Endometrium (tissue), 2 donors: Measurements from ENCODE around the gene RCBTB1.

Source experiments
- FAIRE-seq: peaks from 2 replicates; lab custom pipeline; 2012; peaks lifted over from hg19 to GRCh38; lab: Jason Lieb, UNC
- donor health status: control.
- donor health status: control.

The RCBTB1 gene

DNA sequence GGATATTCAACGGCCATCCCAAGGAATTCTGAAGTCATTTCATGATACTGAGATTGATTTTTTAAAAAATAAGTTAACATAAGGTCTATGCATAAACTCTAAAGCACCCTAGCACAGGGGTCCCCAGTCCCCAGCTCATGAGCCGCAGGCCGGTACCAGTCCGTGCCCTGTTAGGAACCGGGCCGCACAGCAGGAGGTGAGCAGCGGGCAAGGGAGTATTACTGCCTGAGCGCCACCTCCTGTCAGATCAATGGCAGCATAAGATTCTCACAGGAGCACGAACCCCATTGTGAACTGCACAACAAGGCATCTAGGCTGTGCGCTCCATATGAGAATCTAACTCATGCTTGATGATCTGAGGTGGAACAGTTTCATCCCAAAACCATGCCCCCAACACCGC lies 31.0 kb downstream of the RCBTB1 start:
- no peak for FAIRE-seq

DNA sequence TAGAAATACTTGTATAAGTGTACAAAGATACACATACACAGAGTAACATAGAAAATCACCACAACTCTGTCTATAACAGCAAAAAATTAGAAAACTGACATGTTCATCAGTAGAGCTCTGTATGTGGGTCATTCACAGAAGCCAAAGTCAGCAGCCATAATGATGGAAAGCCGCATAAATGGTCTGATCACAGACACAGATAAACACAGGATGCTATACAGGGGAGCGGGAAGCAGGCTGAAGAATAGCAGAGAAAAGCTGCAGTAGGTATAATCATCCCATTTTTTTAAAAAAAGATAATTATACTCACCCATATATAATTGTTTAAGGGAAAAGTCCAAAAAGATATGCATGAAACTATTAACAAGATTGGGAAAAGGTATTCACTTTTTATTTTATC lies 31.5 kb downstream of the RCBTB1 start:
- no peak for FAIRE-seq

DNA sequence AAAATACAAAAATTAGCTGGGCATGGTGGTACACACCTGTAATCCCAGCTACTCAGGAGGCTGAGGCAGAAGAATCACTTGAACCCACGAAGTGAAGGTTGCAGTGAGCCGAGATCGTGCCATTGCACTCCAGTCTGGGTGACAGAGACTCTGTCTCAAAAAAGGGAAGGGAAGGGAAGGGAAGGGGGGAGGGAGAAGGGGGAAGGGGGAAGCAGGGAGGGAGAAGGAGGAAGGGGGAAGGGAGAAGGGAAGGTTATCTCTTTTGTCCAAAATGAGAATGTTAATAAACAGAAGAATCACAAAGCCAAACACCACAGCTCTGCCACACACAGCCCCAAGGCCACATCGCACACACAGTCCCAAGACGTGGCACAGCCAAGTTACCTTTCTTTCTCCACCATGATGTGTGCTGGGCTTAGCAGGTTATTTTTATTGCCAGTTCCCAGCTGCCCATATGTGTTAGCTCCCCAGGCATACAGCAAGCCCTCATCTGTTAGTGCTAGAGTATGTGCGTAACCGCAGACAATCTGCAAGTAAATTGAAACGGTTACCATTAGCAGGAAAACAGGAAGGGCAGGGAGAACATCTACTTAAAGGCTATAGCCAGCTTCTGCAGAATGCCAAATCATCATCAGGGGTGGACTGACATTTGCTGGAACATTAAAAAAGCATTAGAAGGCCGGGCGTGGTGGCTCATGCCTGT lies 34.3 kb downstream of the RCBTB1 start:
- no peak for FAIRE-seq

DNA sequence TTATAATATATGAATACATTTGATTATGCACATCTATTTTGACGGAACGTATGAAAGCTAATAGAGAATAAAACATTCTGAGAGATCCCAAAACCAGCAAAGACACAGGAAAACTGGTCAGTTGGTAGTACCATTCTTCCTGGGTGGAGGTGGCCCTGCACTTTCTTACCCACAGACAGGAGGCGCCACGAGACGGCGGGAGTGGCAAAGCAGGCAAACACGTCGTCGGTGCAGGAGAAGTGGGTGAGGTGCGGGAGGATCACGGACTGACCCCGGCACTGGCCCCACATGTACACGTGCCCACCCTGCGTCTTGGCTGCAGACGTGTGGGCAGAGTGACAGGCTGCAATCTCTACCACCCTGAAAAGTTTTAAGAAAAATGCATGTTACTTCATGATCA lies 36.1 kb downstream of the RCBTB1 start:
- no peak for FAIRE-seq

DNA sequence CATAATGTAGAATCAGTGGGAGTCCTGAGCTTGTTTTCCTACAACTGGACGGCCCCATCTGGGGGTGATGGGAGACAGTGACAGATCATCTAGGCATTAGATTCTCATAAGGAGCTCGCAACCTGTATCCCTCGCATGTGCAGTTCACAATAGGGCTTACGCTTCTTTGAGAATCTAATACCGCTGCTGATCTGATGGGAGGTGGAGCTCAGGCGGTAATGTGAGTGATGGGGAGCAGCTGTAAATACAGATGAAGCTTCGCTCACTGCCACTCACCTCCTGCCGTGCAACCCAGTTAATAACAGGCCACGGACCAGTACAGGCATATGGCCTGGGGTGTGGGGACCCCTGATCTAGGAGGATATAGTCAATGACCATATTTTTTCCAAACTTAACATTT lies 38.8 kb downstream of the RCBTB1 start:
- no peak for FAIRE-seq

DNA sequence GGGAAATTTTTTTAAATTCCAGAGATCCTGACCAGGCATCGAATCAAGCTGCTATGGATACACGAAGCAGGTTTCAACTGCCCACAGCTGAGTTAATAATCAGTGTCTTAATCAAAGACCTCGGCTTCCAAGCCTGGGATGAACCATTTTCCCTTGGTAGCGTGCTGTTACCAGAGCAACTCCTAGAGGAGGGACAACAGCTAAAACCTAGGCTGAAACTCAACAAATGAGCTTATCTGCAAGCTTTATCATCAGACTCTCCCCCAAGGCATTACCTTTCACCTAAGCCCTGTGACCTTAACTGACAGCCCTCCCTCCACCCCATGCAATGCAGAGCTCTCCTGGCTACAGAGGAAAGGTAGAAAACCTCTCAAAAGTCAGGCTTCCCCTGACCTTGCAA lies 39.7 kb downstream of the RCBTB1 start:
- no peak for FAIRE-seq

DNA sequence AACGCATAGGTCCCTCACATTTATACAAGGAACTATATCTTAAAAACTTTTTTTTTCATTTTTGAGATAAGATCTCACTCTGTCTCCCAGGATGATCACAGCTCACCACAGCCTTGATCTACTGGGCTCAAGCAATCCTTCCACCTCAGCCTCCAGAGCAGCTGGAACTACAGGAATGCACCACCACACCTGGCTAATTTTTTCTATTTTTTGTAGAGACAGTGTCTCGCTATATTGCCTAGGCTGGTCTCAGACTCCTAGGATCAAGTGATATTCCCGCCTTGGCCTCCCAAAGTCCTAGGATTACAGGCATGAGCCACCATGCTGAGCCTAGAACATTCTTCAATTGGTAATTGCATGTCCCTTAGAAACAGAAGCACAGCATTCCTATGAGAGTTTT lies 41.7 kb downstream of the RCBTB1 start:
- FAIRE-seq = no peak

DNA sequence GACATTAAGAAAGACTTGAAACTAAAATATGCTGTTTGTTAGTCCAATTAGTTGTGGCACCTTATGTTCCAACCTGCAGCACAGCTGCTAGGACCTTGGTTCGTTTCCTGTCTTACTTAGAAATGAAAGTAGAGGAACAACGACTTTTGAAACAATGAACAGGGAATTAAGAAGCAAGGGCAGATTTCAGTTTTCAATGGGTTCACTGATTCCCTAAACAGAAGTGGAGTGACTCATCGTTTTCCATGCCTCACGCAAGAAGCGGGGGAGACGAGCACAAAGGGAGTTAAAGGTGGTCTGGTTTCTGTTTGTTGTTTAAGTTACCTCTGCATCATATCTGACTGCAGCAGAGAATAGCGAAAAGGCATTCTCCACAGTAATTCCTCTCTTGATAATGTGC lies 44.8 kb downstream of the RCBTB1 start:
- peak; percentile 67 for FAIRE-seq

DNA sequence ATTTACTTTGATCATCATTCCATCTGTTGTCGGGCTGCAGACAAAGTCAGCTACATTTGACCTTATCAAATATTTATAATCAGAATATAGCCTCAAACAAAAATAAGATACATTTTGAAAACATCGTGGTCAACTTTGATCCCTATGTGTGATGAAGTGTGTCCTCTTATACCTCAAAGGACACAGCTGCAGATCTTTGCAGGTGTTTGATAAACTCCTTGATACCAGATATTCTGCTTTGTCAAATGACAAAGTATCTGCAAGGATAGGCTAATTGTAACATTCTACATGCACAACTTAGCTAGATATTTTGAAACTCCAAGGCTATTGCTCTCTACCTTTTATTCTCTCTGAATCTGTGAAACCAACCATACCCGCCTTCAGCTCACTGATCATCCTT lies 45.6 kb downstream of the RCBTB1 start:
- no peak for FAIRE-seq

DNA sequence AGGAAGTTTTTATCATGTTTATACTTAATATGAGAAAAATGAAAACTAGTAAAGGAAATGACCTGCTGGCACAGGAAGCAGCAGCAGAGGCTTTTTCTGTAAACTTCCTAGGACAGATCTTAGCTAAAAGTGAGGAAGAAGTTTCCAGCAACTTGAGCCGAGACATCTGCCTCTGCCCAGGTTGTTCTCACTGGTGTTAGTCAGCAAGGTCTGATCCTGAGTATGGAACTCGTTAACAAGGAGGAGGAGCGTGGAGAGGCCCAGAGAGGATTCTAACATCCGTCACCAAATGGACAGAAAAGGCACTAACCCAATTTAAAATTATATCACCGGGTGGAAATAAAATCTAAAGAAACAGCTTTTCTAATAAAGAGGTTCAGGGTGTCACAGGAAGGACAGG lies 46.0 kb downstream of the RCBTB1 start:
- no peak for FAIRE-seq

DNA sequence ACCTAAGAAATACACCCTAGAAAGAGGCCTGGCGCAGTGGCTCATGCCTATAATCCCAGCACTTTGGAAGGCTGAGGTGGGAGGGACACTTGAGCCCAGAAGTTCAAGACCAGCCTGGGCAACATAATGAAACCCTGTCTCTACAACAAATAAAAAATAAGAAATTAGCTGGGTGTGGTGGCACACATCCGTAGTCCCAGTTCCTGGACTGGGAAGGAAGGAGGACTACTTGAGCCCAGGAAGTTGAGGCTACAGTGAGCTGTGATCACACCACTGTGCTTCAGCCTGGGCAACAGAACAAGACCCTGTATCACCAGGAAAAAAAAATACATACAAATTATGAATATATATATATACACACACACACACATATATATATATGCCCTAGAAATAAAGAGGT lies 47.0 kb downstream of the RCBTB1 start:
- FAIRE-seq = no peak

DNA sequence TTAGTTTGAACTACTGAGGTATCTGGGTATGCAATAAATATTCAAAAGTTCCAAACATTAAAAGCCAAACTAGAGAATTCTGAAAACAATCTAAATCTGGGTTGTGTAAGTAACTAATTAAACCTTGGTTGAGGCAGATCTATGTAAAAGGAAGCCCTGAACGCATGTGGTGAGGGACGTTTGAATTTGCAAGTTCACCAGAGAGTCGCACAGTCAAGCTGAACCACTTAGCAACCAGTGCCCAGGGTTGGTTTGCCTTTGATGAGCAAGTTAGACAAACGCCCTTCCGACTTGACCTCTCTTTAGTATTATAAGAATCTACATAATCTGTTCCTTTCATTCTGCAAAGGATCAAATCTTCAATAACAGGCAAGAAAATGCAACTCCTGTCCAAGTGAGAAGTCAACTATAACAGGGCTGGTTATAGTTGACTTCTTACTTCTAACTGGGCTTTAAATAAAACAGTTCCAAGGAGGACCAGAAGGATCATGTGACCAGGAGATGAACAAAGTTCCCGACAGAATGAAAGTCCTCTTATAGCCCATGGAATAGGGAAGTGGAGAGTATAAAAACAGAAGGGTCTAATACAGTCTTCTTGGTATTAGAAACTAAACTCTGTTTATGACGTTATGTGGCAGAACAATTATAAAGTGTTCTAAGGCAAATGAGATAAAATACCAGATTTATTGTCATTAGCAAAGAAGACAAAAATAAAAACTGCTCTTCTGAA lies 49.0 kb downstream of the RCBTB1 start:
- no peak for FAIRE-seq

DNA sequence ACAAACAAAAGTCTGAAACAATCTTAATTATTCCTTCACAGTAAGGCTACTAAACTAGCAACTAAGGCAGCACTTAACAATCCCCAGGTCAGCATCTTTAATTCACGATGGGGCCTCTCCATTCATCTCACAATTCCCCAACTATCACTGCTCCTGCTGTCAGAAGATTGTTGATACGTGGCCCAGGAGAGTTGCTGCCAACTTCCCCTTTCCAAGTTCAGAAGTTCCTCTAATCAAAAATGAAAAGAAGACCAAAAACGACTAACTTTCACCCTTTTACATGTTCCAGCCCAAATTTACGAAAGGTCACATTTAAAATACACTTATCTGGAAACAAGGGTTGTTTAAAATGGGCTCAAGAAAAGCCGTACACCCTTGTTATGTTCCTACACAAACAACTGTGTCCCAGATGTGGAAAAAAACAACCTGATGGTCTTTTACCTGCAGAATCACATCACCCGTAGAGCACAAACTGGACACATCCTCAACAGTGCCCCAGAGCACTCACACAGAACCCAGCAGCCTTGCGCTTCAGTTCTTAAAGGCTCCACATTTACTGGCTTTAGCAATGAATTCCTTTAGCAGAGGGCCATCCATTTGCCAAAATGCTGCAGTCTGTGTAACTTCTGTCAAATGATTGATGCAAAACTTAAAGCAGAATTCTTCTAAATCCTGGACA lies 51.6 kb downstream of the RCBTB1 start:
- no peak for FAIRE-seq

DNA sequence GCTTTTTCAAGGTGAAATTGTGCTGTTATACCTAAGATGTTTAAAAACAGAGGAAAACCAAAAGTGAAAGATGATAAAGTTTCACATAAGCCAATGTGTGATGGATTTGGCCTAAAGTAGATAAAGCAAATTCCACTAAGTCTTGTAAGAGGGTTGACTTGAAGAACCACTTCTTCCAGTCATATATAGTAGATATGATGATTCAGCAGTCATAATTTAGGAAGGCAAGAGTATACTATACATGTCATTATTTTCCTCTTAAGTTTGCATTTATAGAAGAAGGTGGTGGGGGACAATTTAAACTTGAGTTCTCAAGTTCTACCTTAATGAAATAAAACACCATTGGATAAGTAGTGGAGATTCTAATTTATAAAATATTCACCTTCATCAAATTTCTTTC lies 52.3 kb downstream of the RCBTB1 start:
- FAIRE-seq = no peak

DNA sequence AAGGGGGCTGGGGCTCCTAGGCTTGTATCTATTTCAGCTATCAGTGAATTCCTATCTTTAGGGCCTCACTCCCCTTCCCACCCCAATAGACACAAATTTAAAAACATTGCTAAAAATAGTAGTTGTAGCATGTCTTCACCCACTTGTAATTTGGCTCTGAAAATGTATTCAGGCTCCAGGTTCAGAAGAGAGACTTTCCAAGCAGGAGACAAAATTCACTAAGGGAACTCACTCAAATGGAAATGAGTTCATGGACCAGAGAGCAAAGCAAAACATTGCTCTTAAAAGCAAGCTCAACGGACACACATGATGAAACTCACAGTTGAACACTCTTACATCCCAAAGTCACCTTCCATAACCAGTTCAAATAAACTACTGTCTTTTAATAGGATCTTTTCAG lies 52.8 kb downstream of the RCBTB1 start:
- no peak for FAIRE-seq

DNA sequence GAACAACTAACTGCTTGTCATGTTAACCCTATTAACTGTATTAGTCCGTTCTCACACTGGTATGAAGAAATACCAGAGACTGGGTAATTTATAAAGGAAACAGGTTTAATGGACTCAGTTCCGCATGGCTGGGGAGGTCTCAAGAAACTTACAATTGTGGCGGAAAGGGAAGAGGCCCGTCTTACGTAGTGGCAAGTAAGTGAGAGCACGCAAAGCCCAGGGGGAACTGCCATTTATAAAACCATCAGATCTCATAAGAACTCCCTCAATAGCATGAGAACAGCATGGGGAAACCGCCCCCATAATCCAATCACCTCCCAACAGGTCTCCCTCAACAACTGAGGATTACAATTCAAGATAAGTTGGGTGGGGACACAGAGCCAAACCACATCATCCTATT lies 54.9 kb downstream of the RCBTB1 start:
- no peak for FAIRE-seq

DNA sequence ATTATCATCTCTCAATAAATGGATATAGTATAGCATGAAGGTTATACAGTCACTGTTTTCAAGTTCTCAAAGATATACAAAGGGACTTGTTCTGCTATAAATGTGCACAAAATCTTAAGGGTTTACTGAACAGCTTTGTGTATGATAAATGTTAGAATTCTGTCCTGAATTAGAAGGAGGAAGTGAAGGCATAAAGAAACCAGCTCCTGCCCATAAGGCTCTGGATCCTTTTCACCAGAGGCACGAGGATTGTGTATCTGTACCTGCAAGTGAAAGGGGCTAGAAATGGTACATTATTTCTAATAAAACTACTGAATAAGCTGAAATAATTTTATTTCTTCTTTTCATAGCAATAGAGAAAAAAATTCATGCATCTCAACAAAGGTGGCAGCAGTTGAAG lies 57.2 kb downstream of the RCBTB1 start:
- FAIRE-seq = no peak

DNA sequence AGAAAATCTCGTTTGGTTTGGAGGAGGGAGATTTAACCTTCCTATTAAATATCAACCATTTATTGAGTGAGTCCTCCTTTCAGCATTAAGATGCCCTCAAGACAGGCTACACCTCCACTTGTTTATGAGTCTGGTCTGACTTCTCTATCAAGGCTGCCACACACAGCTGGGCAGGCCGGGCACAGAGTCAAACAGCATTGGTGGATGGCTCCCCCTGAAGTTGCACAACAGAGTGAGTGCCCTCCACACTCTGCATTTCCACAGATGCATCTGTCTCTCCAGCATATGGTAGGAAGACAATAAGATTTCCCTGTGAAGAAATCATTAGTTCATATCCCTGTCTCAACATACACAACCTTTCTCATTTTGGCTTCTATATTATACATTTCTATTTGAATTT lies 58.2 kb downstream of the RCBTB1 start:
- FAIRE-seq = no peak

DNA sequence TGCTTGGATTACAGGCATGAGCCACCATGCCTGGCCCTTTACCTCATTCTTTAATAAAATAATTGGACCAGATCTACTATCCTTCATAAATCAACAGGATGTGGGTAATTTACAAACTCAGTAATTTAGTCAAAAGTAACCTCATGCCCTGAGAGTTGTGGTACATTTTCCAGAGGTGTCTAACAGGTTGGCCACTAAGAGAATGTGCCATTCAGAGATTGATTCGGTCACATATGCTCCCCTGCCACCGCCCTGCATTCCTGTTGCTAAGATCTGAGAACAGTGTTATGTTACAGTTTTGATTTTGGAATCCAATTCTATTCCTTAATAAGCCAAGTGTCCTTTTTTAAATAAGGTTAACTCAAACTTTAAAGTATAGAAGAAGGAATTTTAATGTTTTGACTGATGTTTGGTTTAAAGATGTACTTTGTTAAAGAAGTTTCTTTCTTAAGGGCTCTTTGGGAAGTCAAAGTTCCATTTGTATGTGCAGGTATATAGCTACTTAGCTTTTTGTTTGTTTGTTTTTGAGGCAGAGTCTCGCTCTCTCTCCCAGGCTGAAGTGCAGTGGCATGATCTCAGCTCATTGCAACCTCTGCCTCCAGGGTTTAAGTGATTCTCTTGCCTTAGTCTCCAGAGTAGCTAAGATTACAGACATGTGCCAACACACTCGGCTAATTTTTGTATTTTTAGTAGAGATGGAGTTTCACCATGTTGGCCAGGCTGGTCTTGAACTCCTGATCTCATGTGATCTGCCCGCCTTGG lies 60.4 kb downstream of the RCBTB1 start:
- no peak for FAIRE-seq

DNA sequence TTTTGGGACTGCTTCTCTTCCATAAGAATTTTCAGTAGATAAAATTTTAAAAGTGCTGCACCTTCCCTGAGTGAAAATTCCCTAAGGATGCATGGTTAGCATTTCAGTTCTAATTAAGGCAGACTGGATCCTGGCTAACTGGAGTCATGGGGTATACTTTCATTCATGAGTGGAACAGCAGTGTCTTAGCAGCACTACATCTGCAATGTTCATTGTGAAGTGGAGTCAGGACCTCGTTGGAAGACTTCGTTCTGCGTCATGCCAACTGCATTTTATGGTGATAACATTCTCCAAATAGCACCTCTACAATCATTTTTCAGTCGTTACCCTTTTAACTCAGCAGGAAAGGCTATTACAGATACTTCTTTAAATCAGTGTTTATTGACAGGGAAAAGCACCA lies 64.1 kb downstream of the RCBTB1 start:
- no peak for FAIRE-seq

DNA sequence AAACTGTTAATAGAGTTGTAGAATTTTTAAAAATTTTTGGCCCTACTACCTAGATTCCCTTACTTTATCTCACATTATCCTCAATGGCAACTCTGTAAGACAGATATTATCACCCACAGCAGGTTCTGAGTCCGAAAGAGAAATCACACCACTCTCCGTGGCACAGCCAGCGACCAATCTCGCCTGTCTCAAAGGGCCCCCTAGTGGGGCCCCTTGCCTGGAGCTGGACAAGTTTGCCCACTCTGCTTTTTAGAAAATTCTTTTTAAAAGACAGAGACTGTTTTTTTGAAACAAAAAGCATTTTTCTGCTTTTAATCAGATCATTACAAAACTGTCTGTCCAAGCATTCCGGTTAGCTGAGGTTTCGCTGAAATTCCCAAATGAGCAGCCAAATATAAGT lies 67.9 kb downstream of the RCBTB1 start:
- no peak for FAIRE-seq

DNA sequence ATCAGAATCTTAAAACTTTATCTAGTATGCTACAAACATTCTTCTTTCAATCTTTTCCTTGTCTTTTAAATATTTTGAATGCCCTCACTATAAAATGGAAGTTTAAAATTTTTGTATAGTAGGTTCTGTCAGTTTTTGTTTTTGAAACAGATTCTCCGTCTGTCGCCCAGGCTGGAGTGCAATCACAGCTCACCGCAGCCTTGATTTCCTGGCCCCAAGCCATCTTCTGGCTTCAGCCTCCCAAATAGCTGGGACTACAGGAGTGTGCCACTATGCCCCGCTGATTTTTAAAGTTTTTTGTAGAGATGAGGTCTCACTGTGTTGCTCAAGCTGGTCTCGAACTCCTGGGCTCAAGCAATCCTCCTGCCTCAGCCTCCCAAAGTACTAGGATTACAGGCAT lies 68.9 kb downstream of the RCBTB1 start:
- FAIRE-seq = no peak

DNA sequence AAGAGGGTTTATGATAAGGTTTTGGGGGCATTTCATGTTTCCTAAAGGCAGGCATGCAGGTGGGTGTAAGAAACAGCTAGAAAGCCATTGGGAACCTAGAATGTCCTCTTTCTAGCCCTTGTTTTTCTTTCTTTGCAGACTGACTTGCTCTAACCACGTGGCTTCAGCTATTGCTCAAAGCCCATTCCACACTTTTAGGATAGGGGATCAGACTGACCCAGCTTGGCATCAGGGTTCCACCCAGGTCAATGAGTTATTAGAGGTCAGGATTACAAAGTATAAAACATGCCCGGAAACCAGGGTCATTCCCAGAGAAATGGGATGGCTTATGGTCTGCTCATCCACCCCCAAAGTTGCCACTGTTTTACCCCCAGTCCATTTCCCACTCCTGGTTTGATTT lies 72.8 kb downstream of the RCBTB1 start:
- no peak for FAIRE-seq
